ENCODE measurements around the gene SHROOM1.
A peak's percentile ranks its signal among the peaks of the same experiment; 100 is the strongest.

Gene SHROOM1

DNA sequence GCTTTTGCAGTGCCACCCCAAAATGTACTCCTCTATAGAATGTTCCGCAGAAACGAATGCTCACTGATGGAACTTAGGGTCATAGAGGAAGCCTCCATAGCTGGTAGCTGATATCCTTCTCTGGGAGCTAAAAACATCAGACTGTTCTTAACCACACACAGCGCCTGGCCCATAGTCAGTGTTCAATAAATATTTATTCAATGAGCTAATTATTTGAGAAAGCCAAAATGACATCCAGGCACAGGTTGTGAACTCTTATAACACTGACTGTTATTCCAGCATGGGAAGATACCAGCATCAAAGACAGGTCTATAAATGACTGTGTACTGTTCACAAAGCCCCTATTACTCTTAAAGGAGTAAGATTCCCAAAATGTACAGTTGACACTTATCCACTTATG lies 22.9 kb upstream of the SHROOM1 start:
- DNase-seq = no peak

DNA sequence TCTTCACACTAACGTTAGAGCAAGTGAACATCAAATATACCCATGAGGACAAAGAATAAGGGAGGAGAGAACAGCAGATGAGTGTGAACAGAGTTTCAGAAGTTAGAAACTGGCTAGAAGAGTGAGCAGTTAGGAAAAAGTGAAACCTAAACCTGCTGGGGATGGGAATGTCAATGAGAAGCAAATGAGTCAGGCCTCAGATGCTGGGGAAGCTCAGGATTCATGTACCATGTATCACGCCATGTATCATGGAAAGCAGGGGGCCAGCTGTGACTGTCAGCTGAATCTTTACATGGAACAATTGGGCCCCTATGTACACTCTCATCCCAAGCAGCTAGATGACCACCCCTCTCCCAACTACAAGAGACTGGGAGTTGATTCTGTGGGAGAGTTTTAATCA lies 19.6 kb upstream of the SHROOM1 start:
- DNase-seq = no peak

DNA sequence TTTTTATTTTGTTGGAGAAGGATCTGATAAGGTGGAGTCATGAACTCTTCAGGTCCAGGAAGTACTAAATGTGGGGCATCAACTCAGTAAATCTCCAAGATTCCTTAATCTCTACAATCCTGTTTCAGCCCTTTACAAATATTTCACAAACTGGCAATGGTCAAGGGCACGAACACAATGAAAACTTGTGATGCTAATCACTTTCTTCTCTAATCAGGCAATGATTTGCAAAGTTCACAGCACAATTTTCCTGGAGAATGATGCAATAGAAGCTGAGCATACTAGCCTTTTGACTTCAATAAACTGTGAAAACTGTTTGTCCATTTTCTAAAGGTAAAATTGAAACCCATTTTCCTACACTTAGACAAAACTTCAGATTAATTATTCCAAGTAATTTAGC lies 18.9 kb upstream of the SHROOM1 start:
- DNase-seq = no peak

DNA sequence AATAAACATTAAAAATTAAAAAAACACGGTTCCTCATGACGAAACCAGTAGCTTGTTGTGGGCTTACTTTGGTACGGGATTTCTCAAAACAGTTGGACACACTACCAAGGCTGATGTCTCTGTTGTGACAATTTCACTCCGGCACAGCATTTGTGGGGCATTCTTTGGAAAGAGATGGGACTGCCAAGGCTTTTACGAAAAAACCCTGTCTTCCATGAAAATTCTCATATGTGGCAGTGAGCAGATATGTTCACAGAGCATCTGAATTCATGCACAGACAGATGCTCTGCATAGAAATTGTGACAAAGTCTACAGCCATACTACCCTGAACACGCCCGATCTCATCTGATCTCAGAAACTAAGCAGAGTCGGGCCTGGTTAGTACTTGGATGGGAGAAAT lies 17.8 kb upstream of the SHROOM1 start:
- no peak for DNase-seq

DNA sequence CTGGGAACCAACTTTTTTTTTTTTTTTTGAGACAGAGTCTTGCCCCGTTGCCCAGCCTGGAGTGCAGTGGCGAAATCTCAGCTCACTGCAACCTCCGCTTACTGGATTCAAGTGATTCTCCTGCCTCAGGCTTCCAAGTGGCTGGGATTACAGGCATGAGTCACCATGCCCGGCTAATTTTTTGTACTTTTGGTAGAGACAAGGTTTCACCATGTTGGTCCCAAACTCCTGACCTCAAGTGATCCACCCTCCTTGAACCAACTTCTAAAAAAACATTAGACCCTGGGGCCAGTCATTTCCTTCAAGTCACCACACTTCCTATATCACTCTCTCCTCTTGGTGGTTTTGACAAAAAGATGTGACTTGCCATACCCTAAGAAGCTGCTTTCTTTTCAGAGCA lies 10.9 kb upstream of the SHROOM1 start:
- no peak for DNase-seq

DNA sequence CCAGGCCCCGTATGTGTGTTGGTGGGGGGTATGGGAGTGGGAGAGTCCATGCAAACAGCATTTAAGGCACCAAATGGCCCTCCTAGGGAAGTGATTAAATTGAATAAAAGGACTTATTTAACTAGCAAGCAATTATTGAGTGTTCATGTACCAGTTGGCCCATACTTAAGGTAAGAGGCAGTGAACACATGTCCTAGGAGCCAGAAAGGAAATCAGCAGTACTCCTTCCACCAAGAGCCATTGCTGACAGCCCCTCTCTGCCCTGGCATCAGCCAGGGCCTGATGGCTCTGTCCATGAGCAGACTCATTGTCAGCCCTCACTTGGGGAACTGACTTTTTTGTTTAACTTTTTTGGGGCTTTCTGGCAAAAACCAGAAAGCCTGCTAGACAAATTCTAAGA lies 10.4 kb upstream of the SHROOM1 start:
- DNase-seq = no peak

DNA sequence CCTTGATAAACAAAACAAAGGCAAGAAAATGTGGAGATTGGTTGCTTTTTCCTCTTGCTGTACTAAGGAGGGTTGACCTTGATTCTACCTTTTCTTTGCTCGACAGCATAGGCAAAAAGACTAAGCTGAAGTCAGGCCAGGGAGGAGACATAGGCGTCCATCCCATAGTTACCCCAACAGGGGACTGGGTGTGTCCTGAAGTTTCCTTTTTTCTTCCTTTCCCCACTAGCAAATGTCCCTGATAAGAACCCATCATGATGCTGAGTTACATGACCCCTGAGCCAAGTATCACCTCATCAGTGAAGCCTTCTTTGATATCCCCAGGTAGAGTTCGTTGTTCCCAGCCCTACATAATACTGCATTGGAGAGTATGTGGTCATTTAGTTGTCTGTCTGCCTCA lies 9.9 kb upstream of the SHROOM1 start:
- no peak for DNase-seq

DNA sequence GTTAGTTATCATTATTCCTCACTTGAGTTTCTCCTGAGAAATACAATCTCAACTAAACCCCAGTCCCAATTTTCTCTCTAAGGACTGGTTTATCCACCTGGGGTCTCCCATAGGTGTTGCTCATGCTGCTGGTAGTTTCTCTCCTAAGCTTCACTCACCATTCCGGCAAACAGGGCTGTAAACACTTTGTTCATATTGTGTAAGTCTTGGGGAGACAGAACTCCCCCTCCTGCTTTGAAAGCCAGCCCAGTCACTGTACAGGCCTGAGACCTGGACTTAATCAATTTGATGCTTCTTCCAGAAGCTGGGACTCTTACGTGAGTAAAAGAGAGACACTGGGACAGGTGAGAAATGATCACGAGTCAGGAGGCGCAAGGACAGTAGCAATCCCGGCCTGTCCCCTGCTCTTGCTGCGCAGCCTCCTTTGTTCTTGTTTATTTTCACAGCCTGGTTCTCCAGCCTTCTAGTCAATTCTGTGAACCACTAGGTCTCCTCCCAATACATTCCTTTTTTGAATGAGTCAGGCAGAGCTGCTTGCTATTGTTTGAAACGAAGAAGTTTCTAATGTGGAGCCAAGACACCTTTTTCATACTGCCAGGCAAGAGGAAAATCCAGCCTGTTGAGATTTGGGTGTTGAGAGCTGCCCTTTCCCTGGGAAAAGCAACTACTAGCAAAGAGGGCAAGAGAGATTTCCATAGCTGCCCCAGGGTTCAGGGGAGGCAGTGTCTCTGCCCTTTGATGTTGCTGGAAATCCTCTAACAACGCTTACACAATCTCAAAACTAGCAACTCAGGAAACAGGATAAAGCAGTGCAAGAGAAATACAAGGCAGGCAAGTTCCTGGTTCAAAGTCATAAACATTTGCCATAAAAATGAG lies 9.2 kb upstream of the SHROOM1 start:
- DNase-seq = no peak

DNA sequence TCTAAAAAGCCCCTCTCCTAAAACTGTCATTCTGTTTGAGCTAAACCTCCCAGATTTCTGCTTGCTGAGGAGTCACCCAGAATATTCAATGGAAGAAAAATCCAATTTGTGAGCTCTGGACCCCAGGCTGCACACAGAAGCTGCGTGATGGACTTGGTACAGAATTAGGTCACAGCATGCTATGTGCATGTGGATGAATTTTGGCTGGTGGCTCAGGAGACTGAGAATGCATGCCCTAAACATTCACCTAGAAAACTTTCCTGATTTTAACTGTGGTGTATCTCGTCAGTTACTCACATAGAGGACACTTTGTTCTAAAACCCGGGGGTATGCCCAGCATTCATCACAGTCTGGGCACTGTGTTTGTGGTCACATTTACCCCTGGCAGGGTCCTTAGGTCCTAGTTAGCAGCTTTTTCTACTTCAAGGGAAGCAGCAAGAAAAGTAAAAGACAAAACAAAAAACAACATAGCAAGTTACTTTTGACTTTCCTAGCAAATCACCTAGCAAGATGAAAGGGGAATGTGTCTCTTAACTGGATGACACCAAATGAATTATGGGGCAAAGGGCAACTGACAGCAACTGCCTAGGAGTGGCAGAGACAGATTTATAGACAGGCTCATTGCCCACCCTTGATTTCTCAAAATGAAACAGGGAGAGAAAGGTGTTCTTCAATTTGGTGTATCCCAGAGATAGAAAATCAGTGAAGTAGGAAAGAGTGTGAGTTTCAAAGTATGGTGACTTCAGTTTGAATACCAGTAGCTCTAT lies 8.3 kb upstream of the SHROOM1 start:
- no peak for DNase-seq

DNA sequence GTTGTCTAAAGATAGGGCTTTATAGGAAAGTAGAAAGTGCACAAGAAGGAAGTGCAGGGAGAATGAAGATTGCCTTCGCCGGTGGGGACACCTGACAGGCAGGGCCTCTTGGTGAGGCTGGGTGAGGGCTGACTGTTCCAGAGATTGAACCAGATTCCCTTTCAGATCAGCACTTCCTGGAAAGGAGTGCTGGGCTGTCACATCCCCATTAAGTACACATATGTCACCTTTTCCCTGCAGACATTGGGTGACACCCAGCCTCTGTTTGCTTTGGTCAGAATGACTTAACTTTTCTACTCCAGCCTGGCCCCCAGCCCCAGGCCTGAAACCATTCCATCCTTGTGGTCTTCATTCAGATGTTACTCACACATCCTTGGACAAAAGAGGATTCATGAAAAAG lies 7.4 kb upstream of the SHROOM1 start:
- DNase-seq = no peak

DNA sequence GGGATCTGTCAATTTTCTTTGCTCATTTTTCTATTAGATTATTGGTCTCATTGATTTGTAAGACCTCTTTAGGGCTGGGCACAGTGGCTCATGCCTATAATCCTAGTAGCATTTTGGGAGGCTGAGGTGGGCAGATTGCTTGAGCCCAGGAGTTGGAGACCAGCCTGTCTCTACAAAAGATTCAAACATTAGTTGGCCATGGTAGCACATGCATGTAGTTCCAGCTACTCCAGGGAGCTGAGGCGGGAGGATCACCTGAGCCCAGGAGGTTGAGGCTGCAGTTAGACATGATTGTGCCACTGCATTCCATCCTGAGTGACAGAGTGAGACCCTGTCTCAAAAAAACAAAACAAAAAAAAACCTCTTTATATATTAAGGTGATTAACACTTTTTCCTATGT lies 6.4 kb upstream of the SHROOM1 start:
- no peak for DNase-seq

DNA sequence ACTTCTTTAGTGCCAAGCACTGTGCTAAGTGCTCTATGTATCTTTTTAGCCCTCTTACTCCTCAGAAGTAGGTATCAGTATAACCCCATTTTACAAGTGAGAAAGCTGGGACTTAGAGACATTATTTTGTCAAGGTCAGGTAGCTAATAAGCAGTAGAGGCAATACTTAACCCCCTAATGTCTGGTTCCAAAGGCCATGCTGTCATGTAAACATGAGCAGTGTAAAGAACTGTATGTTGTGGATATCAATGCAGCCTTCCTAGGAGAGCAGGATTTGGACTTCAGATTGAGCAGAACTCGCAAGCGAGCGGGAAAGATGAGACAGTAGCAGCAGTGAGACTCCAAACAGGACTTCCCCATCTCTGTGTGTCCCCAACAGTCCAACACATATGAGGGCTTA lies 3.6 kb upstream of the SHROOM1 start:
- no peak for DNase-seq

DNA sequence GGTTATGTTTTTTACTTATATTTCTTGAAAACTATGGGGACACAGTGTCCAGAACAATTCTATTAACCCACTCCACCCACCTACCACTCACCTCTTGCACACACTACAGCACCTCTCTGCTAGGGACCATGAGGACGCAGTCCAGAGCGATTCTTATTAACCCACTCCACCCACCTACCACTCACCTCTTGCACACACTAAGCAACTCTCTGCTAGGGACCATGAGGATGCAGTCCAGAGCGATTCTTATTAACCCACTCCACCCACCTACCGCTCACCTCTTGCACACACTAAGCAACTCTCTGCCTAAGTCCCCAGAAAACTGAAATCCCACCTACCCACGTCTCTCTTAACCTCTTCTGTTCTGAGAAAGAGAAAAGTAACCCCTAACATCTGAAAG lies 2.2 kb upstream of the SHROOM1 start:
- DNase-seq = no peak

DNA sequence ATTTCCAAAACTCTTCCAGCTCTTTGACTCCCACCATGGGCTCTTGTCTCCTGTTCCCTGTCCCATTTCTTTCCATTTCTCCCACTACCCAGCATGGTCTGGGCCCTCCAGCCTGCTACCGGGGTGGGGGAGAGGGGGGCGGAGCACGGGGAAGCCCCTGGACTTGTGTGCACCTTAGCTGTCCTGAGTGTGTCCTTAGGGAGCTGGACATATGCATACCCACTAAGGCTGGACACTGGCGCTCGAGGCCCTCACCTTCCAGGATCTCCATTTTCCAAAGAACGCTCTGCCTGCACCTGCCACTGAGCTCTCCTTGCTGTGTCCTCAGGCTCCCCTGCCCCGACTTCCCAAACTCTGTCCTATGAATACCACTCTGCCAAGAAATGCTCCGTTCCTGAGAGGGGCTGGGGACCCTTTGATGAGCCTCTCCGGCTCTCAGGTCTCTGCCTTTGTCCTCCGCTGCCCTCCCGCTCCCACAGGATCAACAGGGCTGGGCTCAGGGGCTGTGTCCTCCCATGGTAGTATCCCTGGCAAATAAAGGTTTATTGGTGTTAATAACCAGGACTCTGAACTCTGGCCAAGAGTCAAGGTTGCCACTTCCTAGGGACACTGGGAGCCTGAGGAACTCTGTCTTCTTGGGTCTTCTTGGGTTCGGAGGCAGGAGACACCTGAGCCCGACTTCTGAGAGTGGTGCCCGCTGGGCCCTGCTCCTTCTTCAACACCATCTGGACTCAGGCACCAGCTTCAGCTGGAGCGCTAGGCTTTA lies 831 bp upstream of the SHROOM1 start:
- DNase-seq = no peak

DNA sequence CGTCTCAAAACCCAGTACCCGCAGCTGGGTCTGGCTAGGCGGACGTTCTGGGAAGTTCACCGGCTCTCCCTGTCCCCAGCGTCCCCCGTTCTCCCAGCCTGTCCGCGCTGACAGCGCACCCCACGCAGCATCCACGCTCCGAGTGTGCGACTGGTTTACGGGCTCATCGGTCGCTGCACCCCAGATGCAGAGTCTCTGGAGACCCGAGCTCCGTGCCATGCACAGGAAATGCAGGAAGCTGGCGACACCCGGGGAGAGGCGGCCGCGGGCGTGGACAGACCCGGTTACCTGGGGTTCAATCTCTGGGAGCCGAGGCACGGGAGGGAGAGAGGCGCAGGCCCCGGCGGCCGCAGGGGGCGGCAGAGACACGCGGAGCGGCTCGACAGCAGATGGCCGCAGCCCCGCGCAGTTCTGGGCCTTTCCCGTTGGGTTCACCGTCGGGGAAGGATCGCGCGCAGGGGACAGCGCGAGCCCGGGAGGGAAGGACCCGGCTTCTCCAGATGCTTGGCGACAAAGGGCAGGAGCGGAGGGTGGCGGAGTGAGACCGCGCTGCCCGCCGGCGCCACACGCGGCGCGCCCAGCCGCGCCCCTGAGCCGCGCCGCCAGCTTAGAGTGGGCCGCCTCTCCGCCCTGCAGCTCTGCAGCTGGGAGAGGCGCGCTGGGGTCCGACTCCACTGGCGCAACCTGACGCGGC lies 558 bp downstream of the SHROOM1 start:
- peak in 44 of 56 donors; percentile 18 to 81 (median 57) for DNase-seq

DNA sequence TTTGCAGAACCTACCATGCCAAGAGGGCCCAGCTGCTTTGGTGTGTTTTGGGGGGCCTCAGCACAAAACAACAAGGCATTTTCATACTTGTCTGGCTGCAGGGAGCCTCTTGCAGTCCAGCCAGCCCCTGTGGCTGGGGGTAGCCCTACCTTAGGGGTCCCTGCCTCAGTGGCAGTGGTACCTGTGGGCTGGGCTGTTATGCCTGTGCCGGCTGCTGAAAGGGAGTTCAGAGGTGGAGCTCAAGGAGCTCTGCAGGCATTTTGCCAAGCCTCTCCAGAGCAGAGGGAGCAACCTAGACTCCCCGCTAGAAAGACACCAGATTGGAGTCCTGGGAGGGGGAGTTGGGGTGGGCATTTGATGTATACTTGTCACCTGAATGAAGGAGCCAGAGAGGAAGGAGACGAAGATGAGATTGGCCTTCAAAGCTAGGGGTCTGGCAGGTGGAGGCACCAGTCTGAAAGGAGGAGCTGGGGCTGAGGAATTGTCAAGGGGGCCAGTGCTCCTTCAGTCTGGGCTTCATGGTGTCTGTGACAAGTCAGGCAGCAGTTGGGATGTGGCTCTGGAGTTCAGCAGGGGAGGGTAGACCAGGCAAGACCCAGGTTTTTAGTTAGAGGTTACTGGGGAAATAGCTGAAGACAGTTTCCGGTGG lies 1.5 kb downstream of the SHROOM1 start:
- DNase-seq = no peak

DNA sequence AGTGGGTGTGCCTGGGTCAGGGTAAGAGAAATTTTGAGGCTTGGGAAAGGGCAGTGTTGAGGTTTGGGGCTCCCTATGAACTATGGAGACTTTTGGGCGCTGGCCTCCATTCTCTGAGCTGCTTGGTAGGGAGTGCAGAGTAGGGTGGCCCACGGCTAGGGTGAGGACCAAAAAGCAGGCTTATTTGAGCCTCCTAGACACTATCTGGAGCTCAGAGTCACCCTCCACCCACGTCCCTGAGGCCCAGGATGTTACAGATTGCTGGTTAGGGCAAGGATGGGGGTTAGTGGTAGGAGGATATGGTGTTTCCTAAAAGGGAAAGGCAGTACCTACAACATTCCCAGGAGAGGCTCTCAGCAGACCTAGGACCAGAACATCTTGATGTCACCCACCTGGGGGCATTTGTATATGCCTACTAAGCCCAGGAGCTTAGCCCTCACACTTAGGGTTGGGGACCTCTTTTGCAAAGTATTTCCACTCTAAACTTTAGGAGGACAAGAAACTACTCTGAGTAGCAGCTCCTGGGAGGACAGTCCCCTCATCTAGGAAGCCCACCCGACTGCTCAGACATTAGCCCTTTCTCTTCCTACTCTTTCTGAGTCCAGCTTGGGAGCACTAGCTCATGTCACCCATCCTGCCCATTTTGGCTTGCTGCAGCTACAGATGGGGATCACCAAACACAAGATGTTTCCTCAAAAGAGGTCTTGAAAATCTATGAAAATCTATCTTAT lies 2.3 kb downstream of the SHROOM1 start:
- no peak for DNase-seq

DNA sequence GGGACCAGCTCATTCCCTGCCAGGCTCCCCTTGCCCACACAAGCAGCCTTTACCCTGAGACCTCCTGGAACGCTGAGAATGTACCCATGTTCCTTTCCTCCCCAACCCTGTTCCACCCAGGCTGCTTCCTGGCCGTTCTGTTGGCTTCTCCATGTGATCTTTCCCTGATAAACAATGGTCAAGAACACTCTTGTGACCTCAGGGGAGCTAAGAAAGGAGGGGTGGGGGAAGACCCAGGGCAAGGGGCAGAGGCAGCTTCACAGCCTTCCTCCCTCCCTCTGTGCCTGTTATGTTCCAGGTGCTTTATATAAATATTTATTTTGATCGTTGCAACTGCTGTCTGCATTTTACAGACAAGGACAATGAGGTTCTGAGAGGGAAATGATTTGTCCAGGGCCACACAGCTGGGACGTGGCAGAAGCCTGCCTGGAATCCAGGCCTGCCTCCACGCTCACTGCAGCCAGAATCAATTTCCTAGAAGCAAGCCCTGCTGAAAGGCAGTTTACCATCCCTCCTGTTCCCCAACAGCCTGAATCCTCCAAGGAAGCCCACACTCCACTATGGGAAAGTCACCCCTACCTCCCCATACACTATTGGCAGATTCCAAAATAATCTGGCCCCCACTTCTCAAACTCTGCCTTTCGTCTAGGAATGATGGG lies 3.9 kb downstream of the SHROOM1 start:
- DNase-seq = no peak

DNA sequence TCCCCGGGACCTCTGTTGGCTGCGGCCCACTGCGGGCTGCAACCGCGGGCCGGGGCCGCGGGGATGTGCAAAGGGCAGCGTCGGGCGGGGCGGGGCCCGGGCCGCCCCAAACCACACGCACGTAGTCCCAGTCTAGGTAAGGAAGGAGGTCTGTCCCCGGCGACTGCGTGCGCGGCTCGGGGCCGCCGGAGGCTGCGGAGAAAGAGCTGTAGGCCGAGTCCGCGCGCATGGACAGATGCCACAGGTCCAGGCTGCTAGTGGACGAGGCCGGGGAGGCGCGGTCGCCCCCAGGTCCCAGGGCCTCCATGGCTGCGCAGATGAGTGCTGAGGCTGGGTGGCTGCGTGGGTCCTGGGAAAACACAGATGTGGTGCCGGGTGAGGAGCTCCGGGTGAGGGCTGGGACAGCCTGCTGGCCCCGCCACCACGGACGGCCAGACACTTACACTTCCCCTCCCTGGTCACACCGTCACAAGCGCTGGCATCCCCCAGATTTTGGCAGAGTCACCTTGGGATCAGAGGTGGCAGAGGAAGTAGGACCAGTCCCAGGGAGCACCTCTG lies 4.5 kb downstream of the SHROOM1 start:
- DNase-seq = no peak

Data from amygdala (tissue), 56 donors.